GM12872 (cell line): ENCODE data around the gene TEKTIP1.
A peak's percentile ranks its signal among the peaks of the same experiment; 100 is the strongest.

Source experiments
- CTCF ChIP-seq: IDR thresholded peaks from 3 replicates; pipeline ENCODE4 v1.5.1; 2011; ENCODE audit warnings: low read depth, mild to moderate bottlenecking, low read length, moderate library complexity; ENCODE audit not compliant: insufficient read depth

TEKTIP1 gene

GRCh38 chr19:3547301-3547731 is 8.3 kb downstream of the TEKTIP1 start:
- peak; percentile 69 for TF ChIP-seq CTCF

GRCh38 chr19:3547767-3548282 is 8.9 kb downstream of the TEKTIP1 start:
- TF ChIP-seq CTCF: no peak

- no peak for TF ChIP-seq CTCF
Measured at GRCh38 chr19:3548606-3549005, 9.6 kb downstream of the TEKTIP1 start.

GRCh38 chr19:3549816-3550215 is 10.8 kb downstream of the TEKTIP1 start:
- TF ChIP-seq CTCF: no peak

GRCh38 chr19:3550947-3551791 is 12.2 kb downstream of the TEKTIP1 start:
- TF ChIP-seq CTCF: no peak

GRCh38 chr19:3551792-3552095 is 12.8 kb downstream of the TEKTIP1 start:
- no peak for TF ChIP-seq CTCF

- no peak for TF ChIP-seq CTCF
Measured at GRCh38 chr19:3554254-3555083, 15.5 kb downstream of the TEKTIP1 start.
